ENCODE results near the gene NAA11.

DNA sequence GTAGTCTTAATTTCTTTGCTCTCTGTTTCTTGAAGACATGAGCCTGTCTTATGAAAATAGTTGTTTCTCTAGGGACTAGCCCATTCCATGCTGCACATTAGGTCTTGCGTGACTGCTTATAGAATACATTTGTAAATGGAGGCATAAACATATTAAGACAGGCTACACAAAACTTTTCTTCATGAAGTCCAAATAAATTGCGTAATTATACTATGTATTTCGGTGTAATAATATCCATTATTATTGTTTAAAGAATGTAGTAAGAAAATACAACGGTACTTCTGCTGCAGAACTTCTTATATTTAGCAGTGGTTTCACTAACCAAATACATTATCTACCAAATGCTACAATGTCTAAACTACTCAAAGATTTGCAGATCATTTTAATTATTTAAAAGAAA lies 8.5 kb upstream of the NAA11 start:
- TF ChIP-seq YY1 (tag by site-specific recombination; IDR thresholded peaks at IDR 0.05) (no peak), PRDM4 (tag by site-specific recombination; IDR thresholded peaks at IDR 0.05) (no peak)
- TF ChIP-seq, protein P1, sequence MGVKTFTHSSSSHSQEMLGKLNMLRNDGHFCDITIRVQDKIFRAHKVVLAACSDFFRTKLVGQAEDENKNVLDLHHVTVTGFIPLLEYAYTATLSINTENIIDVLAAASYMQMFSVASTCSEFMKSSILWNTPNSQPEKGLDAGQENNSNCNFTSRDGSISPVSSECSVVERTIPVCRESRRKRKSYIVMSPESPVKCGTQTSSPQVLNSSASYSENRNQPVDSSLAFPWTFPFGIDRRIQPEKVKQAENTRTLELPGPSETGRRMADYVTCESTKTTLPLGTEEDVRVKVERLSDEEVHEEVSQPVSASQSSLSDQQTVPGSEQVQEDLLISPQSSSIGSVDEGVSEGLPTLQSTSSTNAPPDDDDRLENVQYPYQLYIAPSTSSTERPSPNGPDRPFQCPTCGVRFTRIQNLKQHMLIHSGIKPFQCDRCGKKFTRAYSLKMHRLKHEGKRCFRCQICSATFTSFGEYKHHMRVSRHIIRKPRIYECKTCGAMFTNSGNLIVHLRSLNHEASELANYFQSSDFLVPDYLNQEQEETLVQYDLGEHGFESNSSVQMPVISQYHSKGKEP (tag by site-specific recombination; IDR thresholded peaks at IDR 0.05), result no peak
